ENCODE measurements around the gene SV2C. TPM values are rescaled to one million over a fixed set of nuclear protein-coding genes. Genes with fewer than 3 reads are reported as not detected.

Gene SV2C
- total RNA-seq, 1 experiment from 2014 or later: 0.09 TPM

DNA sequence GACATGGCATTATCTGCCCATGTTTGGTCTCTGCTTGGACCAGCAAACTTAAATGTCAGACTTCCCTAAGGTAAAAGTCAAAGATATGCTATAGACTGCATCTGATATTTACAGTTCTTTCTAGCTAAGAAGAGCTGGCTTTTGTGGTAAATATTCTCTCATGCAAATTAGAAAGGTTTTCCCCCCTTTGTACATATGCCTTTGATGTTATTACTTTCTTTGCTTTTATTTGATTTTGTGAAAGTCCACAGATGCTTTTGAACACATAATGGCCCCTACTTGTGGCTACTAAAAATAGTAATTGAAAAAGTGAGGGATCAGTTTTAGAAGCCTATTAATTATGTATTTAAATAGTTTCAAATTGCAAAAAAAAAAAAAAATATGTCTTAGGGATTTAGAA, 104.2 kb downstream of the SV2C start:
- no peak for ATAC-seq
- no peaks in the 10 kb centered on the region for H3K4me1 Mint-ChIP-seq
- TF ChIP-seq PRRX2 (CRISPR knock-in tag; IDR thresholded peaks at IDR 0.05) (no peak), MXD4 (CRISPR knock-in tag; IDR thresholded peaks at IDR 0.05; ENCODE audit: borderline replicate concordance) (no peak), IRF2 (CRISPR knock-in tag; IDR thresholded peaks at IDR 0.05; ENCODE audit: borderline replicate concordance, low read depth) (no peak), ZNF396 (CRISPR knock-in tag; IDR thresholded peaks at IDR 0.05; ENCODE audit: borderline replicate concordance) (no peak), GTF2I (CRISPR knock-in tag; conservative IDR thresholded peaks at IDR 0.05) (no peak), NR2C2 (CRISPR knock-in tag; IDR thresholded peaks at IDR 0.05) (no peak), ZNF138 (CRISPR knock-in tag; conservative IDR thresholded peaks at IDR 0.05) (no peak), ZNF317 (CRISPR knock-in tag; IDR thresholded peaks at IDR 0.05; ENCODE audit: borderline replicate concordance, low read depth) (no peak), SP1 (CRISPR knock-in tag; conservative IDR thresholded peaks at IDR 0.05) (no peak), ZNF423 (CRISPR knock-in tag; IDR thresholded peaks at IDR 0.05) (no peak), NFATC4 (CRISPR knock-in tag; IDR thresholded peaks at IDR 0.05) (no peak)
- TF ChIP-seq, protein P1, sequence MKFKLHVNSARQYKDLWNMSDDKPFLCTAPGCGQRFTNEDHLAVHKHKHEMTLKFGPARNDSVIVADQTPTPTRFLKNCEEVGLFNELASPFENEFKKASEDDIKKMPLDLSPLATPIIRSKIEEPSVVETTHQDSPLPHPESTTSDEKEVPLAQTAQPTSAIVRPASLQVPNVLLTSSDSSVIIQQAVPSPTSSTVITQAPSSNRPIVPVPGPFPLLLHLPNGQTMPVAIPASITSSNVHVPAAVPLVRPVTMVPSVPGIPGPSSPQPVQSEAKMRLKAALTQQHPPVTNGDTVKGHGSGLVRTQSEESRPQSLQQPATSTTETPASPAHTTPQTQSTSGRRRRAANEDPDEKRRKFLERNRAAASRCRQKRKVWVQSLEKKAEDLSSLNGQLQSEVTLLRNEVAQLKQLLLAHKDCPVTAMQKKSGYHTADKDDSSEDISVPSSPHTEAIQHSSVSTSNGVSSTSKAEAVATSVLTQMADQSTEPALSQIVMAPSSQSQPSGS (CRISPR knock-in tag; IDR thresholded peaks at IDR 0.05; ENCODE audit: borderline replicate concordance, low read depth): no peak
- TF ChIP-seq, protein P2, sequence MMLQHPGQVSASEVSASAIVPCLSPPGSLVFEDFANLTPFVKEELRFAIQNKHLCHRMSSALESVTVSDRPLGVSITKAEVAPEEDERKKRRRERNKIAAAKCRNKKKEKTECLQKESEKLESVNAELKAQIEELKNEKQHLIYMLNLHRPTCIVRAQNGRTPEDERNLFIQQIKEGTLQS (CRISPR knock-in tag; conservative IDR thresholded peaks at IDR 0.05): no peak
- TF ChIP-seq, protein P3, sequence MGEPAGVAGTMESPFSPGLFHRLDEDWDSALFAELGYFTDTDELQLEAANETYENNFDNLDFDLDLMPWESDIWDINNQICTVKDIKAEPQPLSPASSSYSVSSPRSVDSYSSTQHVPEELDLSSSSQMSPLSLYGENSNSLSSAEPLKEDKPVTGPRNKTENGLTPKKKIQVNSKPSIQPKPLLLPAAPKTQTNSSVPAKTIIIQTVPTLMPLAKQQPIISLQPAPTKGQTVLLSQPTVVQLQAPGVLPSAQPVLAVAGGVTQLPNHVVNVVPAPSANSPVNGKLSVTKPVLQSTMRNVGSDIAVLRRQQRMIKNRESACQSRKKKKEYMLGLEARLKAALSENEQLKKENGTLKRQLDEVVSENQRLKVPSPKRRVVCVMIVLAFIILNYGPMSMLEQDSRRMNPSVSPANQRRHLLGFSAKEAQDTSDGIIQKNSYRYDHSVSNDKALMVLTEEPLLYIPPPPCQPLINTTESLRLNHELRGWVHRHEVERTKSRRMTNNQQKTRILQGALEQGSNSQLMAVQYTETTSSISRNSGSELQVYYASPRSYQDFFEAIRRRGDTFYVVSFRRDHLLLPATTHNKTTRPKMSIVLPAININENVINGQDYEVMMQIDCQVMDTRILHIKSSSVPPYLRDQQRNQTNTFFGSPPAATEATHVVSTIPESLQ (CRISPR knock-in tag; IDR thresholded peaks at IDR 0.05): no peak
- TF ChIP-seq, protein P4, sequence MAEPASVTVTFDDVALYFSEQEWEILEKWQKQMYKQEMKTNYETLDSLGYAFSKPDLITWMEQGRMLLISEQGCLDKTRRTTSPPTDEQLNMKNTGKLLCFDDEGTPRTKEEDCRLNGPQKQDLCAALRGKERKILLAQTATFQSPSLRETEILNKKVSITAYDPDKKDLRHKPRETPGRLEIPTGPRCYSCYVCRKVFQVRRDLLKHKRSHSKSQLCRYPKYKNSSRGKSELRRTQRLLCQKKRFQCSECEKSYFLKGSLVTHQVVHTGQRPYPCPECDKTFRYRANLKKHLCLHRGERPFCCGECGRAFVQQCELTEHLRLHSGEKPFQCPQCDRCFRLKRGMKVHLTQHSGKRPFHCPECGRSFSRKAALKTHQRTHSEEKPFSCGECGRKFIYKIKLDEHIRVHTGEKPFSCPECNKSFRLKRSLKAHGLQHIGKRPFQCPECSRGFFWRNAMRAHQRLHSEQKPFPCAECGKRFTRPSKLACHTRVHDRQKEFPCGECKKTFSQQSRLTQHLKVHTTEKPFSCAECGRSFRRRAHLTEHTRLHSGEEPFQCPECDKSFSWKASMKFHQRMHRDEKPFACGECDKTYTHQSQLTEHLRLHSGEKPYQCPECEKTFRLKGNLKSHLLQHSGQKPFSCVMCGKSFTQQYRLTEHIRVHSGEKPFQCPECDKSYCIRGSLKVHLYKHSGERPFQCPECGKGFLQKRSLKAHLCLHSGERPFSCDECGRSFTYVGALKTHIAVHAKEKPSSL (CRISPR knock-in tag; conservative IDR thresholded peaks at IDR 0.05): no peak
- TF ChIP-seq, protein P5, sequence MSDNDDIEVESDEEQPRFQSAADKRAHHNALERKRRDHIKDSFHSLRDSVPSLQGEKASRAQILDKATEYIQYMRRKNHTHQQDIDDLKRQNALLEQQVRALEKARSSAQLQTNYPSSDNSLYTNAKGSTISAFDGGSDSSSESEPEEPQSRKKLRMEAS (CRISPR knock-in tag; IDR thresholded peaks at IDR 0.05): no peak
- TF ChIP-seq, protein P6, sequence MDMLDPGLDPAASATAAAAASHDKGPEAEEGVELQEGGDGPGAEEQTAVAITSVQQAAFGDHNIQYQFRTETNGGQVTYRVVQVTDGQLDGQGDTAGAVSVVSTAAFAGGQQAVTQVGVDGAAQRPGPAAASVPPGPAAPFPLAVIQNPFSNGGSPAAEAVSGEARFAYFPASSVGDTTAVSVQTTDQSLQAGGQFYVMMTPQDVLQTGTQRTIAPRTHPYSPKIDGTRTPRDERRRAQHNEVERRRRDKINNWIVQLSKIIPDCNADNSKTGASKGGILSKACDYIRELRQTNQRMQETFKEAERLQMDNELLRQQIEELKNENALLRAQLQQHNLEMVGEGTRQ (CRISPR knock-in tag; IDR thresholded peaks at IDR 0.05): no peak
- TF ChIP-seq, protein P7, sequence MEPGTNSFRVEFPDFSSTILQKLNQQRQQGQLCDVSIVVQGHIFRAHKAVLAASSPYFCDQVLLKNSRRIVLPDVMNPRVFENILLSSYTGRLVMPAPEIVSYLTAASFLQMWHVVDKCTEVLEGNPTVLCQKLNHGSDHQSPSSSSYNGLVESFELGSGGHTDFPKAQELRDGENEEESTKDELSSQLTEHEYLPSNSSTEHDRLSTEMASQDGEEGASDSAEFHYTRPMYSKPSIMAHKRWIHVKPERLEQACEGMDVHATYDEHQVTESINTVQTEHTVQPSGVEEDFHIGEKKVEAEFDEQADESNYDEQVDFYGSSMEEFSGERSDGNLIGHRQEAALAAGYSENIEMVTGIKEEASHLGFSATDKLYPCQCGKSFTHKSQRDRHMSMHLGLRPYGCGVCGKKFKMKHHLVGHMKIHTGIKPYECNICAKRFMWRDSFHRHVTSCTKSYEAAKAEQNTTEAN (CRISPR knock-in tag; IDR thresholded peaks at IDR 0.05): no peak
- TF ChIP-seq, protein P8, sequence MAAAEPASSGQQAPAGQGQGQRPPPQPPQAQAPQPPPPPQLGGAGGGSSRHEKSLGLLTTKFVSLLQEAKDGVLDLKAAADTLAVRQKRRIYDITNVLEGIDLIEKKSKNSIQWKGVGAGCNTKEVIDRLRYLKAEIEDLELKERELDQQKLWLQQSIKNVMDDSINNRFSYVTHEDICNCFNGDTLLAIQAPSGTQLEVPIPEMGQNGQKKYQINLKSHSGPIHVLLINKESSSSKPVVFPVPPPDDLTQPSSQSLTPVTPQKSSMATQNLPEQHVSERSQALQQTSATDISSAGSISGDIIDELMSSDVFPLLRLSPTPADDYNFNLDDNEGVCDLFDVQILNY (CRISPR knock-in tag; IDR thresholded peaks at IDR 0.05): no peak
- peaks cover 5% of the 10 kb centered on the region; the same call in 1 of the 2 replicates for H3K27me3 Mint-ChIP-seq (ENCODE audit: low read depth)
- no peak overlapping the region for H3K27ac Mint-ChIP-seq
- no peak for DNase-seq (ENCODE audit: low spot score)
- no peak overlapping the region for H3K4me3 Mint-ChIP-seq
- ChIA-PET POLR2A (no interaction called here), CTCF (interaction anchor here (0.7 to 1.9 kb wide), 2 partner anchors 12 to 83 kb away, joined by 3 to 8 read pairs; no protein-coding TSS in a partner anchor)
- peaks cover 36% of the 10 kb centered on the region for H3K9me3 Mint-ChIP-seq
- peaks cover 16% of the 10 kb centered on the region for H3K36me3 Mint-ChIP-seq
